Measurements from ENCODE around the gene ABCA3.

- TF ChIP-seq CTCF (IDR thresholded peaks at IDR 0.05): no peak
- TF ChIP-seq POLR2A (IDR thresholded peaks at IDR 0.05): no peak
Measured at GRCh38 chr16:2383501-2383900, 43.0 kb upstream of the ABCA3 start.
